ENCODE measurements around the gene GPR34. TPM values are rescaled to one million over a fixed set of nuclear protein-coding genes. Genes with fewer than 3 reads are reported as not detected.

GPR34 gene, protein sequence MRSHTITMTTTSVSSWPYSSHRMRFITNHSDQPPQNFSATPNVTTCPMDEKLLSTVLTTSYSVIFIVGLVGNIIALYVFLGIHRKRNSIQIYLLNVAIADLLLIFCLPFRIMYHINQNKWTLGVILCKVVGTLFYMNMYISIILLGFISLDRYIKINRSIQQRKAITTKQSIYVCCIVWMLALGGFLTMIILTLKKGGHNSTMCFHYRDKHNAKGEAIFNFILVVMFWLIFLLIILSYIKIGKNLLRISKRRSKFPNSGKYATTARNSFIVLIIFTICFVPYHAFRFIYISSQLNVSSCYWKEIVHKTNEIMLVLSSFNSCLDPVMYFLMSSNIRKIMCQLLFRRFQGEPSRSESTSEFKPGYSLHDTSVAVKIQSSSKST
- 0.09 to 0.11 TPM (median 0.09 TPM) in 3 of 5 replicates, not detected in the others for total RNA-seq (2022; extraction: Qiagen RNA extraction)

DNA sequence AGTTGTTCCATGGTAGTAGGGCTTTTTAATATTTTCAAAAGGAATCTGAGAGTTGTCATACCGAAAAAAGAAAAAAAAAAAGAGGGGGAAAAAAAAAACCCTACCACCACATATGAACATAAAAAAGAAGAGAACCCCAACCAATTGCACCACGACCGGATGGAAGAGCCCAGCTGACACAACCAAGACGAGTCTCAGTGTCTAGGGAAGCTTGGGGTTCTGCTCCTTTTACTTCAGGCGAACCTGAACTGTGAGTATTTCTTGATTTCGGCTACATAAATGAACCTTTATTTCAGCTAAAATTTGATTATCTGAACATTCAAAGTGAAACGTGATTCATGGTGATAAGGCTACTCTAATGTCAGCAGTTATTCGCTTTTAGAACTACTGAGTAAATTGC, at the start of gene GPR34:
Gene GPR34 (plus strand): TSS at position 139 of the 400 bp plus-strand sequence. CDS start 6,661 bp downstream, outside the sequence.

DNA sequence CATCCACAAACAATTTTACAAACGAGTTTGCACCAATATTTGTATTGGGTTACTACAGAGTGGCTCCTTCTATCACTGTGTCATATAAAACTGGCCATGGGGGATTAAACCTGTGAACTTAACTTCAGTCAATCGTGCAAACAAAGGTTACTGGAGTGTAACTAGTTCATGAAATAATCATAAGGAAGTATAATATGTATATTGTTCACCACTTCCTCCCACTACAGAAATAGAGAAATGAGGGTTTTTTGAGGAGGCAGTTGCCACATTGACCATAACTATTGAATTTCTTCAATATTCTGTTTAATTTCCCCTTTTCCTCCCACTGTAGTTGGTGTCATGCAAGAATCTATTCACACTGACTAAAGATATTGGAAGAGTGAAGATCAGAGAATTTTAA, 35.1 kb downstream of the GPR34 start, which contains the start of gene GPR82:
Gene GPR82 (plus strand): TSS at position 356 of the 400 bp plus-strand sequence. CDS start 2,846 bp downstream, outside the sequence.

Other genes starting within 250 kb of the GPR34 start
- gene NYX, start 241.6 kb upstream of the GPR34 start, total RNA-seq (2022; extraction: Qiagen RNA extraction): not detected in 5 replicates
- not detected in 5 replicates for gene GPR82, start 35.2 kb downstream of the GPR34 start, total RNA-seq (2022; extraction: Qiagen RNA extraction)
- gene CASK, start 234.6 kb downstream of the GPR34 start, total RNA-seq (2022; extraction: Qiagen RNA extraction): 19.7 to 26.0 TPM (median 20.8 TPM) in 5 replicates